HG02981 (cell line): Measurements from ENCODE around the gene RPL37A.

Source experiments
- ATAC-seq: cut with Tn5 transposase; IDR thresholded peaks from one replicate; pipeline ENCODE4 v1.9.1; 2021; ENCODE audit warnings: mild to moderate bottlenecking, moderate library complexity; ENCODE audit not compliant: unreplicated experiment

Gene RPL37A

DNA sequence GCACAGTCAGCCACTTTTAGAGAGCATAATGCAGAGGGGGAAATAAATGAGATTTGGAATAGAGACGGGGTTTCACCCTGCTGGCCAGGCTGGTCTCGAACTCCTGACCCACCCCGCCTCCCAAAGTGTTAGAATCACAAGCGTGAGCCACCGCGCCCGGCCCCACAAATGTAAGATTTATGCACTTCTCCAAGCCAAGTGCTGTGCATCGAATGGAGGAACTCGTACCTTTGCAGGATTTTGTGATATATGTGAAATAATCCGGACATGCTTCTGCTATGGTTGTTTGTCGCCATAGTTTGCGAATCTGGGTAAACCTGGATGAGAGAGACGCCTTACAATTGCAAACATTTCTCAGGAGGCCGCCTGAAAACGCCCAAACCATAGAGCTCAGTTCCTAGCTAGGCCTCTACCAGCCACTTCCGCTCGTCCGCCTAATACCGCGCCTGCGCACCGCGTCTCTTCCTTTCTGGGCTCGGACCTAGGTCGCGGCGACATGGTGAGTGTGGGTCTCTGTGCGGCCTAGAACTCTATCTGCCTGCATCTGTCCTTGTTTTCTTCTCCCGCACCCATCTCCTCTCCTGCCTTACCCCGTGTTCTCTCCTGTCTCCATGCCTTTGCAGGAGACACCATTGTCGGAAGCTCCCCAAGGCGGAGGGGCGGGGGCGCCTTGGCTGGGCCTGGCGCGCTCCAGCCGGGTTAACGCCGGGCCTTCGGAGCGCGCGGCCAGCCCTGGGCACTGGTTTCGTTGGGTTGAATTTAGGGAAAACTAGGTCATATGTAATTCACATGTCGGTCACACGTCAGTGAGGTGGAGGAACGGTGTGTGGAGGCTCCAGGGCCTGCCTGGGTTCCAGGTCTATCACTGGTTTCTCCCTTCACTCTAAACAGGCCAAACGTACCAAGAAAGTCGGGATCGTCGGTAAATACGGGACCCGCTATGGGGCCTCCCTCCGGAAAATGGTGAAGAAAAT, at the start of gene RPL37A:
TSS of gene RPL37A (plus strand) at position 466 of the 974 bp plus-strand sequence. CDS start at position 497, 31 bp downstream.
- ATAC-seq, result peak; percentile 92

DNA sequence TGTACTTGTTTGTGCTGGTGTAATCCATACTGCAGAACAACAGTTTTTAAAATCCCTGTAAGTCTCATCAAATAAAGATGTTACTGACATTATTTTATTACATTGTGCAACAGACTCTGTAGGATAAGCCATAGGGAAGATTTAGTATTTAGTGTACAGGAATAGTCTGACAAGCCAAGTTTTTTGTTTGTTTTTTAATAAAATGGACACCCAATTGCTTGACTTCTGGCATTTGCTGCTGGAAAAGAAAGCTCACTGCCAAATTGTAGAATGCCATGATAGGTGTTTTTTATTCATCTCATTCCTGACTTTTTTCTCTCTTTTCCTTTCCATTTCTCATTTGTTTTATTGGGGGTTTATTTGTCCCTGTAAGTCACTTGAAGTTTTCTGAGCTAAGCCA, 48.3 kb upstream of the RPL37A start:
- no peak for ATAC-seq

DNA sequence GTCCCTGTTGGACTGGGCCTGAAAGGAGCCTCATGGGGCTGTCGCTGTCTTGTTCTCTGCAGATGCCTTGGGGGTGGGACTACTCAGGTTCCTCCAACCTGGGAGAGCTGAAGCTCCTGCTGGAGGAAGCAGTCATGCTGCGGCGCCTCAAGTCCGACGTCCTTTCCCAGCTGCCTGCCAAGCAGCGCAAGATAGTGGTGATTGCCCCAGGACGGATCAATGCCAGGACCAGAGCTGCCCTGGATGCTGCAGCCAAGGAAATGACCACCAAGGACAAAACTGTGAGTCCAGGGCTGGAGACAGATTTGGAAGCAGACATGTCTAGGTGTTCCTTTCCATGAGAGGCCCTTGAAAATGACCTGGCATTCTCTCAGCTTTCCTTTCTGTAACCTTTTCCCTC, 47.9 kb upstream of the RPL37A start:
- ATAC-seq, result no peak

DNA sequence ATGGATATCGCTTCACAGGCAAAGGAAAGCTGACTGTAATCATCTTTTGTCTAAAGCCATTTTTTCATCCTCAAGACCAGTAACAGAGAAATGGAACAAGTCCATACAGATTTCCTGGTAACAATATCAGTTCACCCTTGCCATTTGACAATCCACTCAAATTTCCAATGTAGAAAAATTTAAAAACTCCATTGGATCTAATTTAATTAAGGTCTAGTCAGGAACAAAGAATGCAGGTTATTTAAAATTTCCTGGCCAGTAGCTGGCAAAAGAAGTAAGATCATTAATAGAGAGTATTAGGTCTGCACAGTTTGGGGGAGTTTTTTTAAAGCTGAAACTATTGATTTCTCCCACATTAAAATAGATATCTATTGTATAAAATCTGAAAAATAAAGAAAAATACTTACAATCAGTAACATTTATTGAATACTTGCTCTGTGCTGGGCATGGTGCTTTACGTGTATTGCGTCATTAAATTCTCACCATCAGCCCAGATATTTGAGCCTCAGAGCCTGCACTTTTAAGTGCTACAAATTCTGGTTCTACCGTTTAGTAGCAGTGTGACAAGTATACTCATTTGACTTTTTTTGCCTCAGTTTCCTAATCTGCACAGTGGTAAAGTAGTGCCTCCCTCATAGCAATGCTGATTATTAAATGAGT, 44.6 kb upstream of the RPL37A start:
- no peak for ATAC-seq

DNA sequence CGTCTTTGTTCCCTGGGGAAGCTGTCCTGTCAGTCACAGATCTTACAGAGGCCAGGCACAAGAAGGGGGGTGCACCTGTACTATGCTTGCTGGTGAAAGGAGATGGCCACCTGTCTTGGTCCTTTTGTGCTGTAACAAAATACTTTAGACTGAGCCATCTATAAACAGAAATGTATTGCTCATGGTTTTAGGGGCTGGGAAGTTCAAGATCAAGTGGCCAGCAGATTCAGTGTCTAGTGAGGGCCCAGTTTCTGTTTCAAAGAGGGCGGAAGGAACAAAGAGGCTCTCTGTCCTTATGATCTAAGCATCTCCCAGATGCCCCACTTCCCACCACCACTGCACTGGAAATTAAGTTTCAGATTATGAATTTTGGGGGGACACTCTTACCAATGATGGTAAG, 35.5 kb upstream of the RPL37A start:
- ATAC-seq, result no peak

DNA sequence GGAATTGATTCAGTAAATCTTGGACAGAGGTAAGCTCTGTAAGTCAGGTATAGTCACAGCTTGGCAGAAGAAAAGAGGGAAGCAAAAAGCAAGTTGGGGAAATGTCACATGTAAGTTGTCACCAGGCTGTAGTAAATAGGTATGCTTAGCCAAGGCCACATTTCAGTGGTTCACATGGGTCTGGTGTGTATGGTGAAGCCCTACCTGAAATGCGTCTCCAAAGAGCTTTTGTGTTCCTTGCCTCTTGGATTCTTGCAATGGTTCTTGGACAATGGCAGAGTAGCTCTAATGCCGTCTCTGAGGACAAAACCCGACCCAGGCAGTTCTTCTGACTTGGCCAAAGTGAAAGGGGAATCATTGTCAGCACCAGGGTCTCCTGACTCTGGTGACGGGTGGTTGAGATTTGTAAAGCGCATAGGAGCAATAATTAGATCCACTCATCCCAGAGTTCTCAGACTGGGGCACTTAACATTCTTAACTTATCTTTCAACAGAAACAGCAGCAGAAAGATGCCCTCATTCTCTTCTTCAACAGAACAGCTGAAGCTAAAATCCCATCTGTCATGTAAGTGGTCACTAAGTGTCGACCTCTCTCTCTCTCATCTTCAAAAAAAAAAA, 34.4 kb upstream of the RPL37A start:
- no peak for ATAC-seq

DNA sequence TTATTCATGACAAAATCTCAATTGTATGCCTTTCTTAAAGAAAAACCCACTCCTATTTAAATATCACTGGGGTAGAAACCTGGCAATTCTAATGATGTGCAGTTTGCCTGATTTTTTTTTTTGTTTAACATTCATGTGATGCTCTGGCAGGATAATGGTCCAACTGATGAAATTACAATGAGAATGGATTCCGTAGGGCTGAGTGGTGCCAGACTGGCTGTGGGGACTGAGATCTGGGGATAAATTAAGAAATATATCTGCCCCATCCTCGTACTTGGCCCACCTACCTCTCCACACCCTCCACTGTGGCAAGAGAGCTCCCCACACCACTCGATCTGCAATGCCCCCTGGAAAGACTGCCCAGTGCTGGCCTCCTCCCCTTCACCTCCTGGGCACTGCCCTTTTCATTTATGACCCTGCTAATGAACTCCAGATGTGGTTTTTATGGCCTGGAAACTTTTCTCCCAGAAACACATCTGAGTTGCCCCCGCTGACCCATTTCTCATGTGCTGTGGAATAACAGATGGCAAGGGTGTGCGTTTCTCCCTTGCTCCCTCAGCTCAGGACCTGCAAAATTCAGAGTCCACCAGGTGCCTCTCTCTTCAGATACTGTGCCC, 33.0 kb upstream of the RPL37A start:
- ATAC-seq, result no peak

DNA sequence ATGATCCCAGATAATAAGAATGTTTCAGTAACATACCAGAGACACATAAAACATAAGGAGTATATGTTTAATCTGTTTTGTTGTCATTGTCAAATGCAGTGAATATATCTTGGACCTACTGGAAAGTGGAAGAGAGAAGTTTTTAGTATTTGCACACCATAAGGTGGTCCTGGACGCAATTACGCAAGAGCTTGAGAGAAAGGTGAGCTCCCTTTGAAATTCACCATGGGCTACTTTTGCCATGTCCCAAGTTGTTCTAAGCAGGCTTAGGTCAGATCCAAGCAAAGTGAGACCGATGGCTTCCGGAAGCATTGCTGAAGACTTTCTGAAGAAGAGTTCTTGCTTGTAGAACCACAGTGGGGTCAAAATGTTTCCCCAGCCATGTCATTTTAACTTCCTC, 30.8 kb upstream of the RPL37A start:
- ATAC-seq, result no peak

DNA sequence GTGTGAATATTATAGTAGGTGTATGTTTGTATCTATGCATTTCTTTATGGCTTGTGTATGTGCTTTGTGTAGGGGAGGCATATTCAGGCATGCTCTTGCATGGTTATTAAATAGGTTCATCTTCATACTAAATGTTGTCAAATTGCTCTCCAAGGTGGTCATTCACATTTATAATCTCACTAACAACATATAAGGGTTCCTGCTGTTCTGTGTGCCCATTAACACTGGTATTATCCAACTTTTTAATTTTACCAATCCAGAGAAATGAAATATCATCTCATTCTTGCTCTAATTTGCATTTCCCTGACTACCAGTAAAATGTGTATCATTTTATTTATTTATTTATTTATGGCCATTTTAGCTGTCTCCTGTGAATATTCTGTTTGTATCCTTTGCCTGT, 29.0 kb upstream of the RPL37A start:
- no peak for ATAC-seq

DNA sequence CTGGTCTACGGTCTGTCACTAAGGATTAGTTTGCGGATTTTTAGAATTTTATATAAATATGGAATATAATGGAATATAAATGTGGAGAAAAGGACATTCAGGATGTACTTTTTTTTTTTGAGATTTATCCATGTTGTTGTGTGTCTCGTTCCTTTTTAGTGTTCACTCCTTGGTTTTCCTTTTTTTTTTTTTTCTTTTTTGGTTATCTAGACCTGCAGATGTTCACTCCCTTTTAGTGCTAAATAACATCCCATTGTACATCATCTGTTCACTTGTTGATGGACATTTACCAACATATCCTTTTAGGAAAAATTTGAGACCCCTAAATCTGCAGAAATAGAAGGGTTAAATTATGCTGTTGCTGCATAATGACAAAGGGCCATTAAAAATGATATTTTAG, 25.5 kb upstream of the RPL37A start:
- no peak for ATAC-seq

DNA sequence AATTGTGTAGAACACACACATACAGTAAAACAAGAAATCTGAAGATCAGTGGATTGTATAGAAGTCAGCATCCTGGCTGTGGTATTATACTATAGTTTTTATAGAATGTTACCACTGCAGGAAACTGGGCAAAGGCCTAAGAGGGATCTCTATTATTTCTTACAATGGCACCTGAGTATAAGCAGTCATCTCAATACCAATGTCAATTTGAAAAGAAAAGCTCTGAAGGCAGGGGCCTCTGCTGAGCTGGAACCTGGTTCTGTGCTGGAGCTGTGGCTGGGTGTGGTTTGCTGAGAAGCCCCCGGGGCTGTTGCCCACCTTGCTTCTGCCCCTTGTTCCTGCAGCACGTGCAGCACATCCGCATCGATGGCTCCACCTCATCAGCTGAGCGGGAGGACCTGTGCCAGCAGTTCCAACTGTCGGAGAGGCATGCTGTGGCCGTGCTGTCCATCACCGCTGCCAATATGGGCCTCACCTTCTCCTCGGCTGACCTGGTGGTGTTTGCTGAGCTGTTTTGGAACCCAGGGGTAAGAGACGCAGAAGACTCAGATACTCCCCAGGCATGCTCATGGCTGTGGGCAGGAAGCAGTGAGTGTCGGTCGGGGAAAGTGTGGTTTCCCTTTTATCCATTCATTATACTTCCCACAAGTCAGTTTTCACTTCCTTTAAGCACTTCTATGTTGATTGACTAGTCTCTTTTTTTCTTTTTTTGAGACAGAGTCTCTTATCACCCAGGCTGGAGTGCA, 23.5 kb upstream of the RPL37A start:
- peak; percentile 80 for ATAC-seq

DNA sequence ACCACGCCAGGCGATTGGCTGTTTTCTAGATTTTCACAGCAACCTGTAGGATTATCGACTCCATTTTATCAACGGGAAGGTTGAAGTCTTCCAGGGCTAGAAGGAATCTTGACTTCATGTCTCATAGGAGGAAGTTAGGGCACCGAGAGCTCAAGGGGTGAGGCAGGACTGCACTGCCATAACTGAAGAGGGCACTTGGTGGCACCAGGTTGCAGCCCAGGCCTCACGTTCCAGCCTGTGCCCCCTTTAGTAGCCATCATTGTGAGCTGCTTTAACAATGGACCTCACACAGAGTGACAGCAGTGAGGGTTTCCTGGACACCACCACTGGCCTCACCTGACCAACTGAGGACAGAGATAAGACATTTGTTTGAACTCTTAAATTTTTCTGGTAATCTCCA, 22.9 kb upstream of the RPL37A start:
- no peak for ATAC-seq

DNA sequence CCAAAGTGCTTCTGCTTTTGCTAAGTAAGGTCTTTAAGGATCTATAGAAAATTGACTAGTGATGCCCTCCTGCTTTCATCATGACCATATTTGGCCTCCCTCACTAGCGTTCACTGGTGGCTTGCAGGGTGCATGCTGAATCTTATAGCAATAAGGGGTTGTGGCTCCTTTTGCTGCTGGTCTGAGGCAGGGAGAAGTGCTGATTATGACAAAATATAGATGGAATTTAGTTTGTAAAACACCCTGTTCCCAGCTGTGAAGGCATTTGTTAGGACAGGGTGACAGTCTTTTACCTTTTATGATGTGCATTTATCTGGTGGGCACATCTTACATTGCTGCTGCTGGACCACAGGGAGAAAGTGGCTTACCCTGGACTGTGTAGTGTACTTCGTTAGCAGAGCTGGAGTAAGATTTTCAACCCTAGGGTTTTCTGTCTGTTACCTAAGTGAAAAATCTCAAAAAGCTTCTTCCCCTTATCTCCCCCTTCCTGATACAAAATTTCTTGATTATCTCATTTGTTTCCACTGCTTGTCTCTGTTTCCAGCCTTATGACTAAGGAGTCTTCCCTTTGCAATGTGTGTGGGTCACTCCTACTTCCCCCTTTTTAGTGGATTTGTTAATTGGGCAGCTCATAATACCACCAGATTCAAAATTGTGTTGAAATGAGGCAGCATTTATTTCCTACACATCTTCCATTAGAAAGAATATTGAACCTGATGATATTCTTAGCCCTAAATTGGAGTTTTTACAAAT, 21.2 kb upstream of the RPL37A start:
- no peak for ATAC-seq

DNA sequence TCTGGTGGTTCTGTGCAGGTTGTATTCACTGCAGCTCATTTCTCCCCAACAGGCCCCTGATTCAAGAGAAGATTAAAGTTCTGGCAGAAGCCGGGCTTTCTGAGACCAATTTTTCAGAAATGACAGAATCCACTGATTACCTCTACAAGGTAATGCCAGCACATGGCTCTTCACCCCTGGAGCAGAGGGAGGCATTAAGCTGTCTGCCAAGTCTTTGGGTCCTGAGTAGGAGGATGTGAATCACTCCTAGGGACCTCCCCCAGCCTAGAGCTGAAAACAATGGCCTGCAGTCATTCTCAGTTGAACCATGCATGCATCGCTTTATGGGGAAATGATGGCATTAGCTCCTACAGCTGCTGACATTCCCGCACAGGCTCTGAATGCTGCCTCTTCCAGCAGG, 20.5 kb upstream of the RPL37A start:
- ATAC-seq, result no peak

DNA sequence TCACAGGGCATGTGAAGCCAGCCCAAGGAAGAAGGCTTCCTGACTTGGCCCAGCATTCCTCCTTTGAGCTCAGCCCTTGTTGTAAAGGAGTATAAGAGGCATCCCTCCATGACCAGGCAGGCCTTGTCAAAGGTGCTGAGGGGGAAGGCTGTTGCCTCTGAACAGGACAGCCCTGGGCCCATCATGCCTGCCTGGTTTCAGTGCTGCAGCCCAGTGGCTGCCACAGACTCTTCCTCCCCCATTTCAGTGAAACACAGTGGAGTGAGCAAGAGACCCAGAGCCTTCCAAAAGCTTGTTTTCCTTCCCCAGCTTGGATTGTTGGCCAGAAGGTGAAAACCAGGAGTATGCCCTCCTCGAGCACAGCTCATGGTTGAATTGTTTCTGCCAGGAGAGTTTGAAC, 19.9 kb upstream of the RPL37A start:
- no peak for ATAC-seq

DNA sequence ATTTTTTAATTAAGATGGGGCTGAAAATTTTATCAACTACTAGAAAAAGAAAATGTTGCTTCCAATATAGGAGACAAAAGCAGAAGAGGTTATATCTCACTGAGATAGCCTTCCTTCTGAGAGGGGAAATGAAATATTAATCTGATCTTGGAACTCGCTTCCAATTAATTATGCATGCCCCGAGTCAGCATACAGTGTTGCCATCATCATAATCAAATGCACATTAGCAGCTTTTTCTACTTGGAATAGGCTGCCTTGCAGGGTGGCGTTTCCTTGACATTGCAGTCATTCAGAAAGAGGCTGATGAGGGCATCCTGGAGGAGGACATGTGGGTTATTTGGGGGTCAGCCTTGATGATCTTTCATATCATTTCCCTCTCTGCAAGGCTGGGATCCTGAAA, 18.4 kb upstream of the RPL37A start:
- ATAC-seq, result no peak

DNA sequence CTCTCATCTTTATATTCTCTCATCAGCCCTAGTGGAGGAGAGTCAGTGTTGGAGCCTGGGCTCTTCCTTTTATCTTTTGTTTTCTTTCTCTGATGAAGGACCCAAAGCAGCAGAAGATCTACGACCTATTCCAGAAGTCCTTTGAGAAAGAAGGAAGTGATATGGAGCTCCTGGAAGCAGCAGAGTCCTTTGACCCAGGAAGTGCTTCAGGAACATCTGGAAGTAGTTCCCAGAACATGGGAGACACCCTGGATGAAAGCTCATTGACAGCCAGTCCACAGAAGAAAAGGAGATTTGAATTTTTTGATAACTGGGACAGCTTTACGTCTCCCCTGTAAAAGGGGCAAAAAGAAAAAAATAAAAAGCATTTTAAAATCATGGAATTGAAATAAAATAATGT, 16.0 kb upstream of the RPL37A start:
- ATAC-seq, result no peak

DNA sequence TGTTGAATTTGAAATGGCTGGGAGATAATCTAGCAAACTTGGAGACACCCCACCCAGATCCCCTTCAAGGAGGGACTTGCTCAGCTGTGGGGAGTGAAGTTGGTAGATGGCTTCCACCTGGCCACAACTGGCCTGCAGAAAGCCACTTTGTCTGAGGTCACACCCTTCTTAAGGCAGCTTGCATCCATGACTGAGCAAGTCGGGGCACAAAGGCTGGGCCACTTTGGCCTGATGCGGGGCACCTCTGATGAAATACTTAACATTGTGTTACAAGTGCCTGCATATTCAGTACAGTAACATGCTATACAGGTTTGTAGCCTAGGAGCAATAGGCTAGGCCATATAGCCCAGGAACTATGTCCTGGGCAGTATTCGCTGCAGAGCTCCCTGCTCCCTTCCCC, 13.4 kb upstream of the RPL37A start:
- ATAC-seq, result no peak

DNA sequence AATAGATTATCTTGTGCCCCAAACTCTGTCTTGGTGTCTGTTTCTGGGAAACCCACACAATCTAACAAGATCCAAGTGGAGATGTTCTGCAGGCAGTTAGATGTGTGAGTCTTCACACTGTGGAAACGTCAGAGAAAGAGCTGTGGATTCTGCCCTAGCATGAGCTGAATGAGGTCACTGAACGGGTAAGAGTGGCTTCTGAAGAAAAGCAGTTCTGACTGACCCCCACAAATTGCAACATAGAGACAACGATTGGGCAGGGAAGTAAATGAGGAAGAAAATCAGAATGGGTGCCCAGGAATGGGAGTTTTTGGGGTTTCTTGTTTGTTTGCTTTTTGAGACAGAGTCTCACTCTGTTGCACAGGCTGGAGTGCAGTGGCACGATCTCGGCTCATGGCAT, 12.9 kb upstream of the RPL37A start:
- ATAC-seq, result no peak

DNA sequence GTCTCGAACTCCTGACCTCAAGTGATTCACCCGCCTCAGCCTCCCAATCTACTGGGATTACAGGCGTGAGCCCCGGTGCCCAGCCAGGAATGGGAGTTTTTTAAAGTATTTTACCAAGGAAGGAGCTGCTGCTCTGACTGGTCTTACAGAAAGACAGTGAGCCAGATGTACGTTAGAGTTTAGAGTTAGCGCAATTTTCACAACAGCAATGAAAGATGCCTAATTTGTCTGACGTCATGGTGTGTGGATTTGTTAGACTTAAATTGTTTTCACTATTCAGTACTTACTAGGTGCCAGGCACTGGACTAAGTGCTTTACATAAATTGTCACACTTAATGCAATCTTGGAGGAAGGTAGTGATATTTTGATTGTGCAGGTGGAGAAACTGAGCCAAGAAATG, 12.4 kb upstream of the RPL37A start:
- no peak for ATAC-seq
